Fibroblast of lung (primary cell): Measurements from ENCODE around the gene DNAJA4. TPM values are rescaled to one million over a fixed set of nuclear protein-coding genes. Genes with fewer than 3 reads are reported as not detected.

Experiments used
- DNase-seq, 2 donors: peaks; one replicate each; pipeline versions ENCODE4 v3.0.0 to v3.0.0-alpha.2; 2010; ENCODE audit warnings: low read depth in 2 of 2
- H2AFZ ChIP-seq: 2 replicates; pipeline ENCODE4 v1.5.1; 2012; ENCODE audit warnings: low read length, control low read depth, inconsistent platforms
- H3K27ac ChIP-seq: 2 replicates; pipeline ENCODE4 v1.5.1; 2011; ENCODE audit warnings: low read length, control low read depth; ENCODE audit not compliant: insufficient read depth
- H3K27me3 ChIP-seq: 2 replicates; pipeline ENCODE4 v1.5.1; 2011; ENCODE audit warnings: mild to moderate bottlenecking, low read length; ENCODE audit not compliant: control insufficient read depth, insufficient read depth
- H3K36me3 ChIP-seq: 2 replicates; pipeline ENCODE4 v1.5.1; 2011; ENCODE audit warnings: low read length; ENCODE audit not compliant: control insufficient read depth, insufficient read depth
- H3K4me1 ChIP-seq: 2 replicates; pipeline ENCODE4 v1.5.1; 2011; ENCODE audit warnings: low read length; ENCODE audit not compliant: control insufficient read depth, insufficient read depth; ENCODE audit errors: extremely low read depth
- H3K4me2 ChIP-seq: 2 replicates; pipeline ENCODE4 v1.5.1; 2011; ENCODE audit warnings: low read length, control low read depth; ENCODE audit not compliant: insufficient read depth; ENCODE audit errors: extremely low read depth
- H3K4me3 ChIP-seq, 4 experiments: fragments of 200-600 bp in 1 of 4; sonication (generic) in 1 of 4; replicated peaks in 1 of 4; 2 replicates each; pipeline ENCODE4 v1.5.1; 2011 to 2016; ENCODE audit warnings: low read length in 4 of 4, low read depth in 3 of 4, mild to moderate bottlenecking in 3 of 4, control low read depth in 2 of 4, inconsistent platforms in 1 of 4, mixed read lengths in 1 of 4; ENCODE audit not compliant: insufficient read depth in 1 of 4; ENCODE audit errors: control extremely low read depth in 1 of 4
- H3K79me2 ChIP-seq: 2 replicates; pipeline ENCODE4 v1.5.1; 2012; ENCODE audit warnings: mild to moderate bottlenecking, low read length, inconsistent platforms; ENCODE audit not compliant: control insufficient read depth, insufficient read depth
- H3K9ac ChIP-seq: 2 replicates; pipeline ENCODE4 v1.5.1; 2011; ENCODE audit warnings: mild to moderate bottlenecking, low read length, control low read depth; ENCODE audit not compliant: insufficient read depth
- H3K9me3 ChIP-seq: 2 replicates; pipeline ENCODE4 v1.5.1; 2012; ENCODE audit warnings: low read depth, low read length; ENCODE audit not compliant: control insufficient read depth, insufficient read depth
- H4K20me1 ChIP-seq: 2 replicates; pipeline ENCODE4 v1.5.1; 2011; ENCODE audit warnings: low read length; ENCODE audit not compliant: control insufficient read depth, insufficient read depth; ENCODE audit errors: extremely low read depth
- EZH2 ChIP-seq: IDR thresholded peaks from 2 replicates; pipeline ENCODE4 v1.5.1; 2012; ENCODE audit warnings: low read length, control low read depth, mild to moderate bottlenecking; ENCODE audit errors: missing control alignments
- polyA plus RNA-seq, 2 donors: library from polyadenylated mRNA; depleted of rRNA in 1 of 2; stranded (reverse) in 1 of 2; unstranded in 1 of 2; fragments of >200 nt; gene quantifications; 2 replicates each; pipeline ENCODE4 v1.2.1, GENCODE V29; 2011 to 2012; ENCODE audit warnings: missing spikeins in 1 of 2
- total RNA-seq: library from RNA; depleted of rRNA; stranded (reverse); fragments of >200 nt; gene quantifications from 2 replicates; pipeline ENCODE4 v1.2.1, GENCODE V29; 2014
- TF ChIP-seq, protein P1 (sequence below), 2 donors: IDR thresholded peaks in 1 of 2; conservative IDR thresholded peaks in 1 of 2; 1 replicate in 1 of 2; 2 replicates in 1 of 2; pipeline ENCODE4 v1.5.1; 2011 to 2012; ENCODE audit warnings: low read length in 2 of 2, control low read depth in 1 of 2, inconsistent platforms in 1 of 2, low read depth in 1 of 2, mild to moderate bottlenecking in 1 of 2

The DNAJA4 gene
- total and polyA plus RNA-seq, 2 donors (not counting 1 experiment from before 2014, with no cell fraction given) = 2.3 to 7.9 TPM

DNA sequence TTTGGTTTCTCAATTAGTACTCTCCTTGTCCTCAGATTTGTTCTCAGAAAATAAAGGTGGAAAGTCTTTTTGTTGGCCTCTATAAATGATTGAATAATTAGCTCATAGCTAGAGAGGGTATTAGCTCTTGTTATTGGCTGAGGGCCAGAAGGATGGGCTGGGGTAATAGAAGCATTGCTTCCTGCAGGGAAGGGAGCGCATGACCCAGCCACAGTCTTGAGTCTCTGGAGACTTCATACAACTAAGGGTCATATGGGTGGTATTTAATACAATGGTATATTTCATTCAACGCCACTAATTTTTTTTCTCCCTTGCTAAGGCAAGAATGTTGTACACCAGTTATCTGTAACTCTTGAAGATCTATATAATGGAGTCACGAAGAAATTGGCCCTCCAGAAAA, 8.4 kb downstream of the DNAJA4 start:
- Histone ChIP-seq H3K27ac (no peak overlapping the region), H3K4me2 (no peak overlapping the region), H3K4me1 (no peaks in the 10 kb centered on the region), H3K9me3 (no peaks in the 10 kb centered on the region), H2AFZ (no peak overlapping the region), H3K4me3 (no peak overlapping the region), H3K79me2 (no peaks in the 10 kb centered on the region), H4K20me1 (no peaks in the 10 kb centered on the region), H3K27me3 (no peaks in the 10 kb centered on the region), H3K9ac (no peak overlapping the region), H3K36me3 (no peaks in the 10 kb centered on the region)
- no peak for DNase-seq
- TF ChIP-seq, protein P1, sequence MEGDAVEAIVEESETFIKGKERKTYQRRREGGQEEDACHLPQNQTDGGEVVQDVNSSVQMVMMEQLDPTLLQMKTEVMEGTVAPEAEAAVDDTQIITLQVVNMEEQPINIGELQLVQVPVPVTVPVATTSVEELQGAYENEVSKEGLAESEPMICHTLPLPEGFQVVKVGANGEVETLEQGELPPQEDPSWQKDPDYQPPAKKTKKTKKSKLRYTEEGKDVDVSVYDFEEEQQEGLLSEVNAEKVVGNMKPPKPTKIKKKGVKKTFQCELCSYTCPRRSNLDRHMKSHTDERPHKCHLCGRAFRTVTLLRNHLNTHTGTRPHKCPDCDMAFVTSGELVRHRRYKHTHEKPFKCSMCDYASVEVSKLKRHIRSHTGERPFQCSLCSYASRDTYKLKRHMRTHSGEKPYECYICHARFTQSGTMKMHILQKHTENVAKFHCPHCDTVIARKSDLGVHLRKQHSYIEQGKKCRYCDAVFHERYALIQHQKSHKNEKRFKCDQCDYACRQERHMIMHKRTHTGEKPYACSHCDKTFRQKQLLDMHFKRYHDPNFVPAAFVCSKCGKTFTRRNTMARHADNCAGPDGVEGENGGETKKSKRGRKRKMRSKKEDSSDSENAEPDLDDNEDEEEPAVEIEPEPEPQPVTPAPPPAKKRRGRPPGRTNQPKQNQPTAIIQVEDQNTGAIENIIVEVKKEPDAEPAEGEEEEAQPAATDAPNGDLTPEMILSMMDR (conservative IDR thresholded peaks at IDR 0.05 in 1 of 2, IDR thresholded peaks at IDR 0.05 in 1 of 2; ENCODE audit: low read depth in 1 of 2, low read length in 2 of 2) = no peak
- TF ChIP-seq EZH2 = no peak

DNA sequence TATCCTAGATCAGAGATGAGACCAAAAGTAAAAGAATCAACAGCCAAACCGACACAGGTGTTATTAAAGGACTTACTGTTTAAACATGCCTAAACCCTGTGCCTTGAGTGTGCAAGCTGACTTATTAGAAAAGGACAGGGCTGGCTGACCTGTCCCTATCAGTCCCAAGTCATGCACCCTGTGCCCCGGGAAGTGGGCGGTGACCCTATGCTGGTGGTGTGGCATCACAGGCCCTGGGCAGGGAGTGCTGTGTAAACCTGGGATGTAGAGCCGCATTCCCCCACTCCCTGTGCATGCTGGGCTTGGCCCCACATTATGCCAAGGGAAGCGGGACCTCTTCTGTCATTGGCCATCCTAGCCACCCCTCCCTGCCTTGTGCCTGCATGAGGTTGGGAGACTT, 10.6 kb downstream of the DNAJA4 start:
- Histone ChIP-seq H3K27me3 (no peaks in the 10 kb centered on the region), H3K4me3 (no peak overlapping the region), H3K4me1 (no peaks in the 10 kb centered on the region), H3K27ac (no peak overlapping the region), H4K20me1 (no peaks in the 10 kb centered on the region), H3K9me3 (no peaks in the 10 kb centered on the region), H3K36me3 (no peaks in the 10 kb centered on the region), H3K9ac (no peak overlapping the region), H3K79me2 (no peaks in the 10 kb centered on the region), H2AFZ (no peak overlapping the region), H3K4me2 (no peak overlapping the region)
- DNase-seq = no peak
- no peak for TF ChIP-seq EZH2

DNA sequence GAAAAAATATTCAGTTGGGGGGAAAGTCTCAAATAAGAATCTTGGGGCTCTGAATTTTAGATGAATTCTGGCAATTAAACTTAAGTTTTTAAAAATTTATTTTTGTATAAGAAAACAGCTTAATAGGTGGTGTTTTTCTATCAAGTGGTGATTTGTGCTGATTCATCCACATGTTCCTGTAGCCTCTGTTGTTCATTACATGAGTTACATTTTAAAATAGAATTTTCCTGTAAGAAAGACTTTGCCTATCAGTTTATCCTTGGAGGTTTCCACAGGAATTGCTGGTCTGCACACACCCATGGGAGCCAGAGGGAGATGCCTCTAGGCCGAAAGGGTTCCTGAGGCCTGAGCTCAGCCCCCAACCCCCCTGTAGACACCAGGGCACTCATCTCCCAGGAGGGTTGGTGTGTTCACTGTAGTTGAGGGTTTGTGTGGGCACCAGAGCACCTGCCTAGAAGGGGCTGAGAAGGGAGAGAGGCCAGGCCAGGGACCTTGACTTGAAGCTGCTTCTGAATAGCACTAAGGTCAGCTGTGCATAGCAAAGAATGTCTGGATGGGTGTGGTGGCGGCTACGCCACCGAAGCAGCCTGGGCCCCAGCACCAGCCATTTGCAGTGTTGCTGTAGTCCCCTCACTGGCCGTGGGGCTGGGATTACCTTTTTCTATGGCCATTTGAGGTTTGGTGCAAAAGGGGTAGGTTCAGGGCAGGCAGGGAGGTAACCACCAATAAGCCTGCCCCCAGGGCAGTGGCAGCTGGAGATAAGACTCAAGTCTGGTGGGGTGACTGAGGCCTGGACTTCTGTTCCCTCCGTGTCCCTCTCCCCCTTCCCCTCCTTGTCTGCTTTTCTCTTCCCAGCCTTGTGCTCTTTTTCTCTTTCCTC, 11.9 kb downstream of the DNAJA4 start:
- no peaks in the 10 kb centered on the region for H4K20me1 ChIP-seq
- TF ChIP-seq, protein P1 (conservative IDR thresholded peaks at IDR 0.05 in 1 of 2, IDR thresholded peaks at IDR 0.05 in 1 of 2; ENCODE audit: low read depth in 1 of 2, low read length in 2 of 2) = no peak
- TF ChIP-seq EZH2 = no peak
- no peak overlapping the region for H3K4me2 ChIP-seq
- no peak overlapping the region for H3K9ac ChIP-seq
- no peaks in the 10 kb centered on the region for H3K4me1 ChIP-seq
- H3K27ac ChIP-seq = no peak overlapping the region
- H3K9me3 ChIP-seq = no peaks in the 10 kb centered on the region
- no peaks in the 10 kb centered on the region for H3K27me3 ChIP-seq
- H3K4me3 ChIP-seq = no peak overlapping the region
- no peak overlapping the region for H2AFZ ChIP-seq
- peaks cover 1% of the 10 kb centered on the region for H3K36me3 ChIP-seq
- no peaks in the 10 kb centered on the region for H3K79me2 ChIP-seq
- DNase-seq = no peak
